HFF-Myc (cell line): ENCODE data around the gene ACTR1B.

ENCODE experiments used
- DNase-seq: peaks from one replicate; pipeline ENCODE4 v3.0.0-alpha.2; 2011; ENCODE audit warnings: low read depth; ENCODE audit errors: extremely low read depth
- H3K4me3 ChIP-seq: replicated peaks from 2 replicates; pipeline ENCODE4 v1.5.1; 2011; ENCODE audit warnings: low read depth, mild to moderate bottlenecking, control low read depth, low read length
- TF ChIP-seq, protein P1 (sequence below): IDR thresholded peaks from 2 replicates; pipeline ENCODE4 v1.5.1; 2012; ENCODE audit warnings: mild to moderate bottlenecking, low read depth, low read length, control low read depth; ENCODE audit errors: missing control alignments

Gene ACTR1B

DNA sequence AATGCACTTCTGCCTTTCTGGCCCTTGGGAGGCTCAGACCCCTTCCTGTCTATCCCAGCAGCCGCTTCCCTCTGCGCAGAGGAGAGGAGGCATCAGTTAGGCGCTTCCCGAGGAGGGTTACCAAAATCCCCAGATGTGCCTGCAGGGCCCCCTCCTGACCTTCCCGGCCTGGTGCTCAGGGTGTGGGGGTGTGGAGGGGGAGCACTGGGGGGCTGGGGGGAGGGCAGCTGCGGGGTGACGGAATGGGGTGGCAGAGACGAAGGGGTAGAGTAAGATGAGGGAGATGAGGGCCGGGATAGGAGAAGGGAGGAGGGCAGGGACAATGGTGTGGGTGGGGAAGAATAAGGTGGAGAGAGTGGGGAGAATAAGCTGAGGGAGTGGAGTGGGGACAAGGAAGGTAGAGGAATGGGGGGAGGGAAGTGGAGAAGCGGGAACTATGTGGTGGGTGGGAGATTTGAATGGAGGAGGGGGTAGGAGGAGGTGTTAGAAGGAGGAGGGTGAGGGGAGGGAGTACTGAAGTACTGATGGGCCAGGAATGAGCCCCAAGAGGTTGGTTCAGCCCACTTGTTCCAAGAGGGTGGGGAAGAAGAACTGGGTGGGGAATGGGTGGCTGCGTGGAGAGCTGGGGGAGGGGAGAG, 43.0 kb upstream of the ACTR1B start:
- DNase-seq: no peak
- H3K4me3 ChIP-seq: no peak overlapping the region
- TF ChIP-seq, protein P1, sequence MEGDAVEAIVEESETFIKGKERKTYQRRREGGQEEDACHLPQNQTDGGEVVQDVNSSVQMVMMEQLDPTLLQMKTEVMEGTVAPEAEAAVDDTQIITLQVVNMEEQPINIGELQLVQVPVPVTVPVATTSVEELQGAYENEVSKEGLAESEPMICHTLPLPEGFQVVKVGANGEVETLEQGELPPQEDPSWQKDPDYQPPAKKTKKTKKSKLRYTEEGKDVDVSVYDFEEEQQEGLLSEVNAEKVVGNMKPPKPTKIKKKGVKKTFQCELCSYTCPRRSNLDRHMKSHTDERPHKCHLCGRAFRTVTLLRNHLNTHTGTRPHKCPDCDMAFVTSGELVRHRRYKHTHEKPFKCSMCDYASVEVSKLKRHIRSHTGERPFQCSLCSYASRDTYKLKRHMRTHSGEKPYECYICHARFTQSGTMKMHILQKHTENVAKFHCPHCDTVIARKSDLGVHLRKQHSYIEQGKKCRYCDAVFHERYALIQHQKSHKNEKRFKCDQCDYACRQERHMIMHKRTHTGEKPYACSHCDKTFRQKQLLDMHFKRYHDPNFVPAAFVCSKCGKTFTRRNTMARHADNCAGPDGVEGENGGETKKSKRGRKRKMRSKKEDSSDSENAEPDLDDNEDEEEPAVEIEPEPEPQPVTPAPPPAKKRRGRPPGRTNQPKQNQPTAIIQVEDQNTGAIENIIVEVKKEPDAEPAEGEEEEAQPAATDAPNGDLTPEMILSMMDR: no peak

DNA sequence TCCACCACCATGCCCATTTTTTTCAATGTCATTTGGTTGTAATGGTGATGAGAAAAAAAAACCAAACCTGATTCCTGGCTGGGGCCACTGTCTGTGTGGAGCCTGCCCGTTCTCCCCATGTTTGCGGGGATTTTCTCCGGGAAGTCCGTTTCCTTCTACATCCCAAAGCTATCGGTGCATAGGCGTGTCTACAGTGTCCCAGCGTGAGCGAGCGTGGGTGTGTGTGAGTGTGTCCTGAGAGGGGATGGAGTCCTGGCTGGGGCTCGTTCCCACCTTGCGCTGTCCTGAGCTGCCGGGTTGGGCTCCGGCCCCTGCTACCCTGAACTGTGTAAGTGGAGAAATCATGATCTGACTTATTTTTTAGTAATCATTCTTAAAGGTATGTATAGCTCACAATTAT, 42.3 kb upstream of the ACTR1B start:
- no peak overlapping the region for H3K4me3 ChIP-seq
- DNase-seq: no peak

DNA sequence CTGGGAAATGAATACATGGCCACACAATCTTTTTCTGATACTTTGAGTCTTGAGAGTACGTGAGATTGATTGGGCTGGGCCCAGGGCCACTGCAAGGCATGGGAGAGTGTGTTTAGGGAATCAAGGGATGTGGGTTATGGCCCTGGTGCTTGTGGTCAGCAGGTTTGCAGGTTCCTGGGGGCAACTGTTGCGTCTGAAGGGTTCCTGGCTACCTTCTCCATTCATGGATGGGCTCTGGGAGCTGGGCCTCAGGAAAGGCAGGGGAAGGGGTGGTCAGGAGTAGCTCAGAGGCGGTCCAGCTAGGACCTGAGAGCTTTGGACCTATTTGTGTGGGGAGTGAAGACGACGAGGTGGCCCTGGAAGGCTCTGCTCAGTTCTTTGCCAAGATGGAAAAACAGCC, 41.1 kb upstream of the ACTR1B start:
- TF ChIP-seq, protein P1: no peak
- DNase-seq: no peak
- no peak overlapping the region for H3K4me3 ChIP-seq

More for the DNA sequence above, 42.3 kb upstream of the ACTR1B start:
- TF ChIP-seq, protein P1: no peak

DNA sequence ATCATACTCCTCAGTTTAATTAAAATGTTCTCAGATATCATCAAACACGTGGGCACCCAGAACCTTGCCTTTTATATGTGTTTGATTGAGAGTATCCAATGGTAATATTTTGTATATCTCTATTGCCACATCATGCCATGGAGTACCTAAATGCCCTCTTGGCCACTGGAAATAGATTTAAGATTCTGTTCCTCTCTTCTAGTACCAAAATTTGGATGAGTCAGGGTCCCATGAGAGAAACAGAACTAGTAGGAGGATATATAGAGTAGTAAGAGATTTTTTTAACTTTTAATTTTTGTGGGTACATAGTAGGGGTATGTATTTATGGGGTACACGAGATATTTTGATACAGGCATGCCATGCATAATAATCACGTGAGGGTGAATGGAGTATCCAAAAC, 39.9 kb upstream of the ACTR1B start:
- TF ChIP-seq, protein P1: no peak
- H3K4me3 ChIP-seq: no peak overlapping the region
- DNase-seq: no peak

DNA sequence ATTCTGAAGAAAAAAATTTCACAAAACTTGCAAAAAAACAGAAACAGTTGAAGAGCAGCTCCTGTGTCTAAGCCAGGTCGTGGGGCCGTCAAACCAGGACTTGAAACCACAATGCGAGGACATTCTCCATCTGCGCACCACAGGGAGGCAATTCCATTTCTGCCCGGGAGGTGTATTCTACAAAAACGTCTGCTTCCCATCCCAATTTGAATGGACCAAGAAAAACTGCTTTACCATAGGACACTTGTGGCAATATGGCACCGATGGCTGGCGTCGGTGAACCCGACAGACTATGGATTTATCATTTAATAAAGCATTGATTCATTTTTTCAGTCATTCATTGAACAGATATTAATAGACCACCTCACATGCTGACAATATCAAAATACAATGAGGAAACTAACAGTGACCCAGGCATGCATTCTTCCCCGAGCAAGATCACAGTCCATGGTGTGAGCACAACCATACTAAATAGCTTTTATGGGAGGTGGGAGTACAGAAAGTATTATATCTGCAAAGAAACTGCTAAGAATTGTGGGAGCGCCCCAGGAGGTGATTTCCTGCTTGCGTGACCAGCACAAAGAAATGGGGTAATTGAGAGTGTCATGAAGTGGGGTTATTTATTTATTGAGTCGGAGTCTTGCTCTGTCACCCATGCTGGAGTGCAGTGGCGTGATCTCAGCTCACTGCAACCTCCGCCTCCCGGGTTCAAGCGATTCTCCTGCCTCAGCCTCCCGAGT, 39.1 kb upstream of the ACTR1B start:
- DNase-seq: no peak
- no peak overlapping the region for H3K4me3 ChIP-seq
- TF ChIP-seq, protein P1: no peak

DNA sequence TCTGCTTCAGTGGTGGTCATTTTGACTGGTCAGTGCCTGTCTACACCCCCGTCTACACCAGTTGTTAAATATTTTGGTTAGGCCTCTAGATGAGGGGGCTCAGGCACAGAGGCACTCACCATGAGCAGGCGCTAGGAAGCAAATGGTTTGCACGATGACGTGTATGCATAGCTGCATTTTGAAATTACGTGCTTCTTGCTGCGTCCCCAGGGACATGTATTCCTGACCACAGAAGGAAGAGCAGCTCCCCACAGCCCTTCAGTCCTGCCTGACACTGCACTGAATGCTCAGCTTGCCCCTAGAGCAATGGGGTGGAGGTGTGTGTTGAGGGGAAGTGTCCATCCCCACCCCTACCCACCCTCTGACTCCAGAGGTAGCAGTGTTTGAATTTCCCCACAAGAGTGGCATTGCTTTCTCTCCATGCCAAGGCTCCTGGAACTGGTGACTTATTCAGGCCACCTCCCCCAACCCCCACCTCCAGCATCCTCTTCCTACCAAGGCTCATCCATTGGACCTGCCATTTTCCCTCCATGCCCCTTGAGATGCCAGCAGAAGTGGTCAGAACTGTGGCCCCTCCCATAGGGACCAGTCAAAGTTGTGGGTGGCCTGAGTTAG, 38.1 kb upstream of the ACTR1B start:
- no peak for DNase-seq
- H3K4me3 ChIP-seq: no peak overlapping the region
- TF ChIP-seq, protein P1: no peak
